A673 (cell line): Measurements from ENCODE around the gene SRRM4.

Source experiments
- CTCF ChIP-seq: fragments of 300-800, 200-600 bp; sonication (generic); conservative IDR thresholded peaks from 2 replicates; pipeline ENCODE4 v1.5.1; 2017; ENCODE audit warnings: low read depth, mild to moderate bottlenecking, antibody characterized with exemption, low read length, moderate library complexity, mixed read lengths
- EZH2 ChIP-seq: fragments of 200-600 bp; sonication (generic); IDR thresholded peaks from 2 replicates; pipeline ENCODE4 v1.6.1; 2017; ENCODE audit warnings: borderline replicate concordance, low read depth, mild to moderate bottlenecking, mixed read lengths, antibody characterized with exemption, low read length; ENCODE audit not compliant: poor library complexity, severe bottlenecking

GRCh38 chr12:118959985-118960560 is 21.3 kb upstream of the SRRM4 start:
- TF ChIP-seq EZH2 (no peak), CTCF (no peak)
